Immature natural killer cell (primary cell): Measurements from ENCODE around the gene ASAP2. TPM values are rescaled to one million over a fixed set of nuclear protein-coding genes. Genes with fewer than 3 reads are reported as not detected.
"Not testable (repeated sequence)": the region's sequence is repeated elsewhere in the genome, so short reads cannot be mapped to it uniquely, and the experiment has no call there.

Source experiments
- DNase-seq, 3 donors: peaks; one replicate each; pipeline ENCODE4 v3.0.0; 2022; ENCODE audit warnings: mixed read lengths in 1 of 3
- H3K27ac Mint-ChIP-seq, 6 donors: one replicate each; pipeline ENCODE4 v1.8.0; 2020; ENCODE audit warnings: mixed read lengths in 6 of 6, mild to moderate bottlenecking in 5 of 6, inconsistent platforms in 4 of 6, moderate library complexity in 3 of 6
- H3K27me3 Mint-ChIP-seq, 3 donors: one replicate each; pipeline ENCODE4 v1.8.0; 2020 to 2021; ENCODE audit warnings: low read depth in 3 of 3, mild to moderate bottlenecking in 3 of 3, mixed read lengths in 3 of 3, moderate library complexity in 3 of 3, inconsistent platforms in 1 of 3
- H3K36me3 Mint-ChIP-seq, 3 donors: one replicate each; pipeline ENCODE4 v1.8.0; 2020; ENCODE audit warnings: mixed read lengths in 3 of 3, inconsistent platforms in 2 of 3, mild to moderate bottlenecking in 2 of 3
- H3K4me1 Mint-ChIP-seq, 2 donors: one replicate each; pipeline ENCODE4 v1.8.0; 2020; ENCODE audit warnings: inconsistent platforms in 2 of 2, mild to moderate bottlenecking in 2 of 2, mixed read lengths in 2 of 2, moderate library complexity in 1 of 2
- H3K4me3 Mint-ChIP-seq, 5 donors: one replicate each; pipeline ENCODE4 v1.8.0; 2020; ENCODE audit warnings: mild to moderate bottlenecking in 5 of 5, mixed read lengths in 5 of 5, inconsistent platforms in 3 of 5, moderate library complexity in 3 of 5
- H3K9me3 Mint-ChIP-seq, 6 donors: one replicate each; pipeline ENCODE4 v1.8.0; 2020; ENCODE audit warnings: mild to moderate bottlenecking in 6 of 6, mixed read lengths in 6 of 6, inconsistent platforms in 4 of 6, moderate library complexity in 3 of 6
- polyA plus RNA-seq, 3 donors: library from polyadenylated mRNA; unstranded; fragments of 300-500 nt; fragmentation: Illumina TruSeq; gene quantifications; one replicate each; pipeline ENCODE4 v1.2.3, GENCODE V29; 2021

ASAP2 gene
- polyA plus RNA-seq, 3 donors from 2014 or later: 0.04 to 0.06 TPM; not detected in 1

GRCh38 chr2:9382604-9383235 lies 176.1 kb downstream of the ASAP2 start:
- no peaks in the 10 kb centered on the region for H3K36me3 Mint-ChIP-seq
- H3K4me1 Mint-ChIP-seq: no peaks in the 10 kb centered on the region
- H3K27me3 Mint-ChIP-seq: peaks cover 0 to 3% (median 0%) of the 10 kb centered on the region in 3 donors
- no peaks in the 10 kb centered on the region for H3K9me3 Mint-ChIP-seq
- no peak overlapping the region for H3K27ac Mint-ChIP-seq
- no peak overlapping the region for H3K4me3 Mint-ChIP-seq
- DNase-seq: no peak

- no peaks in the 10 kb centered on the region for H3K4me1 Mint-ChIP-seq
- peaks cover 0 to 3% (median 0%) of the 10 kb centered on the region in 3 donors for H3K27me3 Mint-ChIP-seq
- no peak for DNase-seq
- no peaks in the 10 kb centered on the region for H3K36me3 Mint-ChIP-seq
- no peaks in the 10 kb centered on the region for H3K9me3 Mint-ChIP-seq
- no peak overlapping the region for H3K27ac Mint-ChIP-seq
- no peak overlapping the region for H3K4me3 Mint-ChIP-seq
Observed at GRCh38 chr2:9384521-9384920, 177.9 kb downstream of the ASAP2 start.

- no peaks in the 10 kb centered on the region for H3K9me3 Mint-ChIP-seq
- H3K4me3 Mint-ChIP-seq: no peak overlapping the region
- DNase-seq: no peak
- no peak overlapping the region for H3K27ac Mint-ChIP-seq
- H3K36me3 Mint-ChIP-seq: no peaks in the 10 kb centered on the region
- peaks cover 0 to 3% (median 0%) of the 10 kb centered on the region in 3 donors for H3K27me3 Mint-ChIP-seq
- no peaks in the 10 kb centered on the region for H3K4me1 Mint-ChIP-seq
Observed at GRCh38 chr2:9385841-9386240, 179.2 kb downstream of the ASAP2 start.

GRCh38 chr2:9388199-9388681 lies 181.6 kb downstream of the ASAP2 start:
- Mint-ChIP-seq H3K4me3 (no peak overlapping the region), H3K4me1 (no peaks in the 10 kb centered on the region), H3K36me3 (no peaks in the 10 kb centered on the region), H3K27me3 (peaks cover 0 to 2% (median 0%) of the 10 kb centered on the region in 3 donors), H3K27ac (no peak overlapping the region), H3K9me3 (no peaks in the 10 kb centered on the region)
- no peak for DNase-seq

- Mint-ChIP-seq H3K4me1 (no peaks in the 10 kb centered on the region), H3K27ac (no peak overlapping the region), H3K4me3 (no peak overlapping the region), H3K9me3 (no peaks in the 10 kb centered on the region), H3K27me3 (peaks cover 0 to 2% (median 2%) of the 10 kb centered on the region in 3 donors), H3K36me3 (no peaks in the 10 kb centered on the region)
- DNase-seq: no peak
Observed at GRCh38 chr2:9388950-9389911, 182.6 kb downstream of the ASAP2 start.

- no peaks in the 10 kb centered on the region for H3K36me3 Mint-ChIP-seq
- H3K27ac Mint-ChIP-seq: no peak overlapping the region
- DNase-seq: no peak
- H3K4me1 Mint-ChIP-seq: no peaks in the 10 kb centered on the region
- no peaks in the 10 kb centered on the region for H3K9me3 Mint-ChIP-seq
- H3K27me3 Mint-ChIP-seq: peaks cover 0 to 2% (median 2%) of the 10 kb centered on the region in 3 donors
- H3K4me3 Mint-ChIP-seq: no peak overlapping the region
Observed at GRCh38 chr2:9390151-9390850, 183.7 kb downstream of the ASAP2 start.

- Mint-ChIP-seq H3K36me3 (no peaks in the 10 kb centered on the region), H3K27ac (peak overlapping the region in 1 of 6 donors; percentile 25), H3K27me3 (peaks cover 0 to 2% (median 2%) of the 10 kb centered on the region in 3 donors), H3K4me1 (no peaks in the 10 kb centered on the region), H3K4me3 (no peak overlapping the region), H3K9me3 (no peaks in the 10 kb centered on the region)
- DNase-seq: no peak
Observed at GRCh38 chr2:9390991-9391390, 184.4 kb downstream of the ASAP2 start.

GRCh38 chr2:9391961-9392720 lies 185.5 kb downstream of the ASAP2 start:
- no peaks in the 10 kb centered on the region for H3K9me3 Mint-ChIP-seq
- peaks cover 0 to 2% (median 2%) of the 10 kb centered on the region in 3 donors for H3K27me3 Mint-ChIP-seq
- H3K4me1 Mint-ChIP-seq: no peaks in the 10 kb centered on the region
- H3K27ac Mint-ChIP-seq: no peak overlapping the region
- H3K4me3 Mint-ChIP-seq: no peak overlapping the region
- no peak for DNase-seq
- no peaks in the 10 kb centered on the region for H3K36me3 Mint-ChIP-seq

GRCh38 chr2:9392898-9393765 lies 186.5 kb downstream of the ASAP2 start:
- Mint-ChIP-seq H3K4me1 (no peaks in the 10 kb centered on the region), H3K4me3 (no peak overlapping the region), H3K27ac (no peak overlapping the region), H3K27me3 (peaks cover 0 to 2% (median 2%) of the 10 kb centered on the region in 3 donors), H3K36me3 (no peaks in the 10 kb centered on the region), H3K9me3 (no peaks in the 10 kb centered on the region)
- DNase-seq: no peak

- Mint-ChIP-seq H3K4me1 (no peaks in the 10 kb centered on the region), H3K9me3 (no peaks in the 10 kb centered on the region), H3K4me3 (no peak overlapping the region), H3K27me3 (peaks cover 0 to 3% (median 2%) of the 10 kb centered on the region in 3 donors), H3K27ac (no peak overlapping the region), H3K36me3 (no peaks in the 10 kb centered on the region)
- no peak for DNase-seq
Observed at GRCh38 chr2:9394816-9395215, 188.2 kb downstream of the ASAP2 start.

- Mint-ChIP-seq H3K36me3 (no peaks in the 10 kb centered on the region), H3K27ac (no peak overlapping the region), H3K9me3 (no peaks in the 10 kb centered on the region), H3K4me1 (no peaks in the 10 kb centered on the region), H3K27me3 (peaks cover 0 to 3% (median 1%) of the 10 kb centered on the region in 3 donors), H3K4me3 (no peak overlapping the region)
- no peak for DNase-seq
Observed at GRCh38 chr2:9397201-9397600, 190.6 kb downstream of the ASAP2 start.

GRCh38 chr2:9398251-9398650 lies 191.6 kb downstream of the ASAP2 start:
- DNase-seq, H3K9me3 Mint-ChIP-seq, H3K27me3 Mint-ChIP-seq, H3K36me3 Mint-ChIP-seq, H3K4me1 Mint-ChIP-seq, H3K4me3 Mint-ChIP-seq, H3K27ac Mint-ChIP-seq: not testable (repeated sequence)
